DOHH2 (cell line): ENCODE measurements around the gene MUC5AC.

Experiments used
- EZH2phosphoT487 ChIP-seq: fragments of 200-600 bp; sonication (generic); IDR thresholded peaks from 2 replicates; pipeline ENCODE4 v1.6.1; 2017; ENCODE audit warnings: borderline replicate concordance, mild to moderate bottlenecking, antibody characterized with exemption, low read length, moderate library complexity, mixed read lengths
- TF ChIP-seq, protein P1 (sequence below): fragments of 200-600 bp; sonication (generic); IDR thresholded peaks from one replicate; pipeline ENCODE4 v1.5.1; 2014; ENCODE audit warnings: antibody characterized with exemption, mild to moderate bottlenecking, low read depth, low read length; ENCODE audit not compliant: poor library complexity, severe bottlenecking

DNA sequence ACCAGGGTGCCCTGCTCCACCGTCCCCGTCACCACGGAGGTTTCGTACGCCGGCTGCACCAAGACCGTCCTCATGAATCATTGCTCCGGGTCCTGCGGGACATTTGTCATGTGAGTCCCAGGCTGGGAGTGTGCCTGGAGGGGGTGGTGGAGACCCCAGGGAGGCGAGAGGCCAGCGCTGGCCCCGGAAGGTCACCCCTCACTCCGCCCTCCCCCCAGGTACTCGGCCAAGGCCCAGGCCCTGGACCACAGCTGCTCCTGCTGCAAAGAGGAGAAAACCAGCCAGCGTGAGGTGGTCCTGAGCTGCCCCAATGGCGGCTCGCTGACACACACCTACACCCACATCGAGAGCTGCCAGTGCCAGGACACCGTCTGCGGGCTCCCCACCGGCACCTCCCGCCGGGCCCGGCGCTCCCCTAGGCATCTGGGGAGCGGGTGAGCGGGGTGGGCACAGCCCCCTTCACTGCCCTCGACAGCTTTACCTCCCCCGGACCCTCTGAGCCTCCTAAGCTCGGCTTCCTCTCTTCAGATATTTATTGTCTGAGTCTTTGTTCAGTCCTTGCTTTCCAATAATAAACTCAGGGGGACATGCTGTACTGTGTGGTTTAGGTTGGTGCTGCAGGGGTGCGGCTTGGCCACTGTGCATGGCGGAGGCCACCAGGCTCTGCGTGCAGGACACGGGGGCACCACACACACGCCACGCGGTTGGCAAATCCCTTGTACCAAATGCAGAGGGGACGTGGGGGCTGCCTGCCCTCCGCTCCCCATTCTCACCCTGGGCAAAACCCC, 47.6 kb upstream of the MUC5AC start:
- no peak for TF ChIP-seq EZH2phosphoT487
- TF ChIP-seq, protein P1, sequence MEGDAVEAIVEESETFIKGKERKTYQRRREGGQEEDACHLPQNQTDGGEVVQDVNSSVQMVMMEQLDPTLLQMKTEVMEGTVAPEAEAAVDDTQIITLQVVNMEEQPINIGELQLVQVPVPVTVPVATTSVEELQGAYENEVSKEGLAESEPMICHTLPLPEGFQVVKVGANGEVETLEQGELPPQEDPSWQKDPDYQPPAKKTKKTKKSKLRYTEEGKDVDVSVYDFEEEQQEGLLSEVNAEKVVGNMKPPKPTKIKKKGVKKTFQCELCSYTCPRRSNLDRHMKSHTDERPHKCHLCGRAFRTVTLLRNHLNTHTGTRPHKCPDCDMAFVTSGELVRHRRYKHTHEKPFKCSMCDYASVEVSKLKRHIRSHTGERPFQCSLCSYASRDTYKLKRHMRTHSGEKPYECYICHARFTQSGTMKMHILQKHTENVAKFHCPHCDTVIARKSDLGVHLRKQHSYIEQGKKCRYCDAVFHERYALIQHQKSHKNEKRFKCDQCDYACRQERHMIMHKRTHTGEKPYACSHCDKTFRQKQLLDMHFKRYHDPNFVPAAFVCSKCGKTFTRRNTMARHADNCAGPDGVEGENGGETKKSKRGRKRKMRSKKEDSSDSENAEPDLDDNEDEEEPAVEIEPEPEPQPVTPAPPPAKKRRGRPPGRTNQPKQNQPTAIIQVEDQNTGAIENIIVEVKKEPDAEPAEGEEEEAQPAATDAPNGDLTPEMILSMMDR, result no peak
